H1 (cell line): ENCODE results near the gene UVSSA.

Source experiments
- CTCF ChIP-seq, 3 experiments: IDR thresholded peaks; 1 replicate in 2 of 3; 2 replicates in 1 of 3; pipeline versions ENCODE4 v1.5.1 to v1.6.1; 2011; ENCODE audit warnings: low read length in 3 of 3, mild to moderate bottlenecking in 3 of 3, inconsistent platforms in 2 of 3, low read depth in 1 of 3, moderate library complexity in 1 of 3; ENCODE audit not compliant: insufficient read depth in 1 of 3; ENCODE audit errors: control extremely low read depth in 1 of 3
- EZH2 ChIP-seq: fragments of 200-600 bp; sonication (generic); IDR thresholded peaks from 2 replicates; pipeline ENCODE4 v1.7.1; 2012; ENCODE audit warnings: low read depth, mild to moderate bottlenecking, moderate library complexity, low read length, inconsistent platforms; ENCODE audit not compliant: severe bottlenecking
- FOSL1 ChIP-seq: IDR thresholded peaks from 2 replicates; pipeline ENCODE4 v1.6.1; 2011; ENCODE audit warnings: mild to moderate bottlenecking, low read depth, low read length, moderate library complexity; ENCODE audit not compliant: insufficient read depth
- JUND ChIP-seq: IDR thresholded peaks from 2 replicates; pipeline ENCODE4 v1.6.1; 2011; ENCODE audit warnings: mild to moderate bottlenecking, improper control_type of control experiment, low read length
- POLR2A ChIP-seq, 2 experiments: IDR thresholded peaks; 1 replicate in 1 of 2; 2 replicates in 1 of 2; pipeline ENCODE4 v1.6.1; 2011; ENCODE audit warnings: low read depth in 2 of 2, low read length in 2 of 2, mild to moderate bottlenecking in 2 of 2; ENCODE audit errors: control extremely low read depth in 1 of 2
- POLR2AphosphoS5 ChIP-seq: IDR thresholded peaks from 2 replicates; pipeline ENCODE4 v1.6.1; 2011; ENCODE audit warnings: low read depth, low read length
- SIN3A ChIP-seq, 2 experiments: IDR thresholded peaks in 1 of 2; conservative IDR thresholded peaks in 1 of 2; 2 replicates each; pipeline ENCODE4 v1.6.1; 2011 to 2012; ENCODE audit warnings: low read length in 2 of 2, improper control_type of control experiment in 1 of 2, low read depth in 1 of 2, mild to moderate bottlenecking in 1 of 2
- SP2 ChIP-seq: IDR thresholded peaks from 2 replicates; pipeline ENCODE4 v1.6.1; 2012; ENCODE audit warnings: mild to moderate bottlenecking, low read length, inconsistent platforms
- TAF1 ChIP-seq: IDR thresholded peaks from 2 replicates; pipeline ENCODE4 v1.6.1; 2011; ENCODE audit warnings: mild to moderate bottlenecking, low read depth, low read length
- TEAD4 ChIP-seq: IDR thresholded peaks from 2 replicates; pipeline ENCODE4 v1.6.1; 2012; ENCODE audit warnings: low read depth, low read length, inconsistent platforms, mixed read lengths
- USF2 ChIP-seq: IDR thresholded peaks from 2 replicates; pipeline ENCODE4 v1.6.1; 2011; ENCODE audit warnings: low read length, improper control_type of control experiment
- TF ChIP-seq, protein P1 (sequence below): IDR thresholded peaks from 2 replicates; pipeline ENCODE4 v1.6.1; 2011; ENCODE audit warnings: low read depth, mild to moderate bottlenecking, low read length; ENCODE audit not compliant: insufficient read depth

DNA sequence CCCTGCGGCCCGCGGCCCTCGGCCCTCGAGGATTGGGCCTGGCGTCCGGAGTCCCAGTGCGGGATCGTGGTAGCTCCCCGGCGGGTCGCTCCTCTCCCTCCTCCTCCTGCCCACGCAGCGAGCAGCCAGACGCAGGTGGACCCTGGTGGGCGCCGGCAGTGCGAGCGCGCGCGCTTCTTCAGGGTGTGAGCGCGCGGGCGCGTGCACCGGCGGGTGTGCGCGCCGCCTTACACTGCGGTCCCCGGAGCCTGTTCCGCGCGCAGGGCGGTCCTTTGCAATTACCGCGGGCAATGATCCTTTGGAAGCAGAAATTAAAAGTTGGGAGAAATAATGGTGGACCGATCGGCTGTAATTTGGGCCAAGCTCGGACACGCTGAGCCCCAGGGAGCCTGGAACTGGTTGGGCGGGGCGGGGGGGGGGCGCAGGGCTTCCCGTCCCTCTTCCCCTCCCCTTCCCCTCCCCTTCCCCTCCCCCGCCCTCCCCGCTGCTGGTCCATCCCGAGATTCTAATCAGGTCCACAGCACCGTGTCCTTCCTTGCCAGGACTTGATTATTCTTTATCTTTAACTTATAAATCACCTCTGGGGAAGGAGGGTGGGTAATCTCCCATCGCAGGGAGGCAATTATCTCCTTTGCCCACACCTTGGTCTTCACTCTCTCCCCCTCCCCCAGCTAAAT lies 60.8 kb downstream of the UVSSA start:
- TF ChIP-seq CTCF (IDR thresholded peaks at IDR 0.05; ENCODE audit: control extremely low read depth in 1 of 3, insufficient read depth in 1 of 3, low read depth in 1 of 3, low read length in 3 of 3), result no peak
- TF ChIP-seq TAF1, result no peak
- TF ChIP-seq, protein P1, sequence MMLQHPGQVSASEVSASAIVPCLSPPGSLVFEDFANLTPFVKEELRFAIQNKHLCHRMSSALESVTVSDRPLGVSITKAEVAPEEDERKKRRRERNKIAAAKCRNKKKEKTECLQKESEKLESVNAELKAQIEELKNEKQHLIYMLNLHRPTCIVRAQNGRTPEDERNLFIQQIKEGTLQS, result no peak
- TF ChIP-seq POLR2AphosphoS5, result no peak
- TF ChIP-seq EZH2, result no peak
- no peak for TF ChIP-seq SIN3A (conservative IDR thresholded peaks at IDR 0.05 in 1 of 2, IDR thresholded peaks at IDR 0.05 in 1 of 2; ENCODE audit: low read depth in 1 of 2, low read length in 2 of 2)
- no peak for TF ChIP-seq TEAD4
- no peak for TF ChIP-seq JUND
- no peak for TF ChIP-seq FOSL1
- TF ChIP-seq POLR2A (IDR thresholded peaks at IDR 0.05; ENCODE audit: control extremely low read depth in 1 of 2, low read depth in 2 of 2, low read length in 2 of 2), result no peak
- no peak for TF ChIP-seq SP2
- TF ChIP-seq USF2, result no peak
